PFSK-1 (cell line): Measurements from ENCODE around the gene BCAT1.

Experiments
- POLR2AphosphoS5 ChIP-seq: IDR thresholded peaks from 2 replicates; pipeline ENCODE4 v1.6.1; 2012; ENCODE audit warnings: low read depth, mild to moderate bottlenecking, control low read depth, low read length, moderate library complexity
- REST ChIP-seq, 2 experiments: IDR thresholded peaks; 2 replicates each; pipeline versions ENCODE4 v1.6.1 to v1.8.0; 2011 to 2012; ENCODE audit warnings: low read depth in 2 of 2, low read length in 2 of 2, control low read depth in 1 of 2, inconsistent platforms in 1 of 2, mild to moderate bottlenecking in 1 of 2, moderate library complexity in 1 of 2; ENCODE audit not compliant: insufficient read depth in 1 of 2
- SIN3A ChIP-seq: IDR thresholded peaks from 2 replicates; pipeline ENCODE4 v1.6.1; 2012; ENCODE audit warnings: mild to moderate bottlenecking, low read length, moderate library complexity, borderline replicate concordance; ENCODE audit not compliant: insufficient read depth
- TAF1 ChIP-seq: IDR thresholded peaks from 2 replicates; pipeline ENCODE4 v1.6.1; 2012; ENCODE audit warnings: low read length, control low read depth, borderline replicate concordance; ENCODE audit not compliant: insufficient read depth

DNA sequence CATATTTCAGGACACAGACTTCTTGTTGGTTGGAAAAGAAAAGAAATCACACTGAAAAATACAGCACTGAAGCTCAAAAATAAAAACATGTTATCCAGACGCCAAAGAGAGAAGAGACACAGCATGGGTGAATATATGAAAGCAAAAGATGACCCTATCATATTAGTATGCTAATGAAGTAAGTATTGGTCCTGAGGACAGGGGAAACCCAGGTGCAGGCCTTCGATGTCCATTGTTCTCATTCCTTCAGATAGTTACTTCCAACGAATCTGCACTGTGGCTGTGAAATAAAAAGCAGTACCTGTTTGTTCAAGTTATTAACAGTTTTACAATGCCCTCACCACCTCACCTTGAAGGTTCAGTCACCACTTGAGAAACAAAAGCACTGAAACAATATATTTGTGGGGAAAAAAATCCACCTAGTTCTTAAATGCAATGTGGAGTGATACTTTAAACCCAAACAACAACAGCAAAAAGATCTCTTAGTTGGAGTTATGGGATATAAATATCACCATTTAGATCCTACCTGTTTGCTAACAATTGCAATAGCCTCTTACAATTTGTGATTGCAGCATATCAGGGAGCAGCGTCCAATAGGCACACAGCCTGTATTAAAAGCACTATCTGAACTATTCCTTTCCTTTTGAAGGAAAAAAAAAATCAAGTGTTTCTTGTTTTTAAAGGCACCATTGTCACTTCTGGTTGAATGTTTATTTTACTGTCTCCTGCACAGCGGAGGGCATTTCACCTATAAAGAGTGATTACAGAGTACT lies 188.1 kb downstream of the BCAT1 start:
- TF ChIP-seq REST (IDR thresholded peaks at IDR 0.05; ENCODE audit: insufficient read depth in 1 of 2, low read depth in 2 of 2, low read length in 2 of 2) (no peak), POLR2AphosphoS5 (no peak), TAF1 (no peak), SIN3A (no peak)
